T-cell (primary cell): ENCODE results near the gene KIF17. TPM values are rescaled to one million over a fixed set of nuclear protein-coding genes. Genes with fewer than 3 reads are reported as not detected.

Source experiments
- ATAC-seq, 4 experiments: fragments of 200-7000 bp in 3 of 4; fragments of 150-1000 bp in 1 of 4; cut with Tn5 transposase; replicated peaks in 1 of 4; 1 replicate in 3 of 4; 2 replicates in 1 of 4; pipeline ENCODE4 v1.10.0; 2021; ENCODE audit warnings: moderate library complexity in 3 of 4, mild to moderate bottlenecking in 2 of 4, moderate number of reproducible peaks in 1 of 4
- CTCF ChIA-PET, 2 donors: fragments of 300-600 bp; sonication (Branson Sonifier 250); formaldehyde crosslinking; loops; one replicate each; lab custom pipeline; 2022; ENCODE audit warnings: antibody characterized with exemption in 2 of 2; lab: Charles Lee
- POLR2A ChIA-PET, 2 donors: fragments of 300-600 bp; sonication (Branson Sonifier 250); formaldehyde crosslinking; loops; one replicate each; lab custom pipeline; 2022; ENCODE audit warnings: antibody characterized with exemption in 2 of 2; lab: Charles Lee
- DNase-seq, 35 experiments: peaks; one replicate each; pipeline versions ENCODE4 v3.0.0 to v3.0.0-alpha.2; 2013 to 2023
- H3K27ac ChIP-seq: one replicate; pipeline ENCODE4 v1.5.1; 2013; ENCODE audit warnings: low read length
- H3K27me3 ChIP-seq, 2 experiments: replicated peaks in 1 of 2; 1 replicate in 1 of 2; 2 replicates in 1 of 2; pipeline versions ENCODE4 v1.6.1 to v1.7.0; 2013; ENCODE audit warnings: low read length in 1 of 2, mixed read lengths in 1 of 2; ENCODE audit not compliant: control insufficient read depth in 2 of 2, insufficient read depth in 2 of 2; ENCODE audit errors: extremely low read depth in 1 of 2
- H3K36me3 ChIP-seq, 2 donors: 1 replicate in 1 of 2; 2 replicates in 1 of 2; pipeline versions ENCODE4 v1.6.1 to v1.7.0; 2013; ENCODE audit warnings: low read length in 1 of 2; ENCODE audit not compliant: control insufficient read depth in 2 of 2, insufficient read depth in 1 of 2; ENCODE audit errors: extremely low read depth in 1 of 2
- H3K4me1 ChIP-seq, 2 experiments: 1 replicate in 1 of 2; 2 replicates in 1 of 2; pipeline versions ENCODE4 v1.6.1 to v1.7.0; 2013; ENCODE audit warnings: low read length in 2 of 2, mixed read lengths in 1 of 2; ENCODE audit not compliant: insufficient read depth in 2 of 2, control insufficient read depth in 1 of 2; ENCODE audit errors: extremely low read depth in 1 of 2
- H3K4me3 ChIP-seq, 2 donors: 1 replicate in 1 of 2; 2 replicates in 1 of 2; pipeline versions ENCODE4 v1.5.1 to v1.7.0; 2013; ENCODE audit warnings: mild to moderate bottlenecking in 2 of 2, low read length in 1 of 2, moderate library complexity in 1 of 2; ENCODE audit not compliant: control insufficient read depth in 1 of 2; ENCODE audit errors: extremely low read depth in 1 of 2
- H3K9me3 ChIP-seq: 2 replicates; pipeline ENCODE4 v1.7.0; 2013
- H3K27ac Mint-ChIP-seq, 2 donors: one replicate each; pipeline ENCODE4 v1.8.0; 2020 to 2021; ENCODE audit warnings: mild to moderate bottlenecking in 2 of 2, mixed read lengths in 2 of 2
- H3K27me3 Mint-ChIP-seq, 2 donors: one replicate each; pipeline ENCODE4 v1.8.0; 2021 to 2022; ENCODE audit warnings: mixed read lengths in 2 of 2
- H3K36me3 Mint-ChIP-seq: one replicate; pipeline ENCODE4 v1.8.0; 2021; ENCODE audit warnings: mixed read lengths
- H3K4me1 Mint-ChIP-seq, 3 donors: one replicate each; pipeline ENCODE4 v1.8.0; 2020 to 2022; ENCODE audit warnings: mixed read lengths in 3 of 3, mild to moderate bottlenecking in 1 of 3
- H3K4me3 Mint-ChIP-seq, 3 donors: one replicate each; pipeline ENCODE4 v1.8.0; 2020 to 2022; ENCODE audit warnings: mild to moderate bottlenecking in 3 of 3, mixed read lengths in 3 of 3, moderate library complexity in 3 of 3
- H3K9me3 Mint-ChIP-seq, 3 donors: one replicate each; pipeline ENCODE4 v1.8.0; 2020 to 2022; ENCODE audit warnings: mixed read lengths in 3 of 3
- WGBS: methylation state at CpG from one replicate; pipeline ENCODE4 v1.1.5; 2013; ENCODE audit warnings: missing lambda C conversion rate; ENCODE audit not compliant: insufficient coverage; 5-methylcytosine and 5-hydroxymethylcytosine counted together
- total RNA-seq, 35 experiments: library from RNA in 6 of 35; stranded (reverse) in 6 of 35; fragments of 120-200 nt in 1 of 35; gene quantifications; one replicate each; pipeline versions ENCODE4 v1.2.1 to v1.2.4 and lab custom pipeline; 2013 to 2026

Gene KIF17
- total RNA-seq, 5 donors from 2014 or later (not counting 1 experiment from before 2014, with no cell fraction given) = not detected

GRCh38 chr1:20618550-20618949 lies 99.3 kb downstream of the KIF17 start:
- Mint-ChIP-seq H3K27ac (no peak overlapping the region), H3K4me3 (no peak overlapping the region), H3K4me1 (peaks cover 0 to 2% (median 0%) of the 10 kb centered on the region in 3 donors), H3K27me3 (peaks cover 9 to 11% of the 10 kb centered on the region in 2 donors), H3K36me3 (no peaks in the 10 kb centered on the region), H3K9me3 (no peaks in the 10 kb centered on the region)
- peaks cover 0 to 10% of the 10 kb centered on the region in 2 experiments for H3K27me3 ChIP-seq
- ATAC-seq (no peak), DNase-seq (no peak)
- H3K4me1 ChIP-seq = no peaks in the 10 kb centered on the region
- H3K9me3 ChIP-seq = no peaks in the 10 kb centered on the region
- H3K27ac ChIP-seq = no peak overlapping the region
- 61% methylated on average over 2 of the region's 4 CpGs for WGBS
- H3K4me3 ChIP-seq = no peak overlapping the region
- ChIA-PET POLR2A (no interaction called here), CTCF (no interaction called here)
- H3K36me3 ChIP-seq = no peaks in the 10 kb centered on the region

GRCh38 chr1:20616847-20617487 lies 100.8 kb downstream of the KIF17 start:
- Histone ChIP-seq H3K9me3 (no peaks in the 10 kb centered on the region), H3K36me3 (no peaks in the 10 kb centered on the region)
- WGBS = 100% methylated on average over 1 of the region's 3 CpGs

GRCh38 chr1:20615946-20616846 lies 101.6 kb downstream of the KIF17 start:
- Histone ChIP-seq H3K27me3 (peaks cover 0 to 9% of the 10 kb centered on the region in 2 experiments), H3K4me3 (no peak overlapping the region), H3K36me3 (no peaks in the 10 kb centered on the region), H3K4me1 (no peaks in the 10 kb centered on the region), H3K27ac (no peak overlapping the region), H3K9me3 (no peaks in the 10 kb centered on the region)
- 77% methylated on average over 14 of the region's 20 CpGs for WGBS
- ChIA-PET CTCF (no interaction called here), POLR2A (no interaction called here)
- no peak for DNase-seq
- Mint-ChIP-seq H3K4me3 (no peak overlapping the region), H3K36me3 (no peaks in the 10 kb centered on the region), H3K27me3 (peaks cover 5 to 11% of the 10 kb centered on the region in 2 donors), H3K9me3 (no peaks in the 10 kb centered on the region), H3K4me1 (peaks cover 0 to 2% (median 0%) of the 10 kb centered on the region in 3 donors), H3K27ac (no peak overlapping the region)
- no peak for ATAC-seq

More at GRCh38 chr1:20616847-20617487, 100.8 kb downstream of the KIF17 start:
- ChIA-PET POLR2A (no interaction called here), CTCF (no interaction called here)
- Mint-ChIP-seq H3K36me3 (no peaks in the 10 kb centered on the region), H3K4me1 (peaks cover 0 to 2% (median 0%) of the 10 kb centered on the region in 3 donors), H3K27ac (no peak overlapping the region), H3K27me3 (peaks cover 5 to 11% of the 10 kb centered on the region in 2 donors), H3K4me3 (no peak overlapping the region), H3K9me3 (no peaks in the 10 kb centered on the region)
- DNase-seq (no peak), ATAC-seq (no peak)
- Histone ChIP-seq H3K27ac (no peak overlapping the region), H3K4me3 (no peak overlapping the region), H3K4me1 (no peaks in the 10 kb centered on the region), H3K27me3 (peaks cover 0 to 4% of the 10 kb centered on the region in 2 experiments)

GRCh38 chr1:20614131-20614579 lies 103.7 kb downstream of the KIF17 start:
- Histone ChIP-seq H3K27ac (no peak overlapping the region), H3K36me3 (no peaks in the 10 kb centered on the region), H3K9me3 (no peaks in the 10 kb centered on the region), H3K27me3 (peaks cover 0 to 5% of the 10 kb centered on the region in 2 experiments), H3K4me3 (no peak overlapping the region), H3K4me1 (no peaks in the 10 kb centered on the region)
- Mint-ChIP-seq H3K4me1 (peaks cover 0 to 2% (median 0%) of the 10 kb centered on the region in 3 donors), H3K27me3 (peaks cover 5 to 10% of the 10 kb centered on the region in 2 donors), H3K27ac (no peak overlapping the region), H3K9me3 (no peaks in the 10 kb centered on the region), H3K36me3 (no peaks in the 10 kb centered on the region), H3K4me3 (no peak overlapping the region)
- DNase-seq = no peak
- WGBS = 20% methylated on average over 1 of the region's 3 CpGs
- ChIA-PET POLR2A (no interaction called here), CTCF (no interaction called here)
- no peak for ATAC-seq

Other genes starting within 250 kb of the KIF17 start
- gene CAMK2N1, start 231.8 kb downstream of the KIF17 start, total RNA-seq = 1 to 10 TPM; 2.5 to 7.9 (median 7.1) TPM
- gene MUL1, start 209.9 kb downstream of the KIF17 start, total RNA-seq = 10 to 100 TPM; 18.0 to 21.4 (median 20.8) TPM
- gene FAM43B, start 165.4 kb downstream of the KIF17 start, total RNA-seq = not detected
- under 1 TPM in 1 of 5 donors, not detected in 4; 0.35 TPM for gene CDA, start 128.9 kb downstream of the KIF17 start, total RNA-seq
- gene PINK1, start 84.5 kb downstream of the KIF17 start, total RNA-seq = 10 to 100 TPM; 11.8 to 30.1 (median 26.8) TPM
- 100 to 1,000 TPM; 106 to 145 (median 124) TPM for gene DDOST, start 56.6 kb downstream of the KIF17 start, total RNA-seq
- gene SH2D5, start 14.7 kb upstream of the KIF17 start, total RNA-seq = under 1 TPM; 0.07 to 0.58 (median 0.33) TPM
- 100 to 1,000 TPM; 248 to 279 (median 270) TPM for gene HP1BP3, start 69.3 kb upstream of the KIF17 start, total RNA-seq